ENCODE measurements around the gene FRMD4A.

GRCh38 chr10:13788711-13789447, 541.8 kb downstream of the FRMD4A start:
- TF ChIP-seq CTCF (IDR thresholded peaks at IDR 0.05) (no peak), ZFX (IDR thresholded peaks at IDR 0.05; ENCODE audit: borderline replicate concordance) (no peak)
